ENCODE results near the gene C8B.

C8B gene

GRCh38 chr1:56968878-56969495, 3.2 kb upstream of the C8B start:
- DNase-seq, result no peak

- no peak for DNase-seq
Observed at GRCh38 chr1:56967900-56968832, 2.4 kb upstream of the C8B start.

GRCh38 chr1:56967355-56967754, 1.5 kb upstream of the C8B start:
- DNase-seq, result no peak

GRCh38 chr1:56966698-56966999, 834 bp upstream of the C8B start:
- no peak for DNase-seq

GRCh38 chr1:56965191-56965590, 624 bp downstream of the C8B start:
- DNase-seq, result no peak

GRCh38 chr1:56964349-56965017, 1.3 kb downstream of the C8B start:
- no peak for DNase-seq

- DNase-seq, result no peak
Observed at GRCh38 chr1:56963667-56964066, 2.1 kb downstream of the C8B start.

GRCh38 chr1:56961426-56961825, 4.4 kb downstream of the C8B start:
- no peak for DNase-seq

GRCh38 chr1:56958526-56958925, 7.3 kb downstream of the C8B start:
- no peak for DNase-seq

GRCh38 chr1:56957931-56958330, 7.9 kb downstream of the C8B start:
- DNase-seq, result no peak

- no peak for DNase-seq
Observed at GRCh38 chr1:56954664-56955063, 11.2 kb downstream of the C8B start.

GRCh38 chr1:56953386-56953785, 12.4 kb downstream of the C8B start:
- DNase-seq, result no peak

GRCh38 chr1:56952501-56952900, 13.3 kb downstream of the C8B start:
- DNase-seq, result no peak

- DNase-seq, result no peak
Observed at GRCh38 chr1:56948403-56949023, 17.3 kb downstream of the C8B start.

GRCh38 chr1:56940039-56940438, 25.8 kb downstream of the C8B start:
- no peak for DNase-seq

- DNase-seq, result no peak
Observed at GRCh38 chr1:56939209-56939608, 26.6 kb downstream of the C8B start.

GRCh38 chr1:56938646-56939045, 27.2 kb downstream of the C8B start:
- DNase-seq, result no peak

- no peak for DNase-seq
Observed at GRCh38 chr1:56934430-56935060, 31.3 kb downstream of the C8B start.

GRCh38 chr1:56933606-56934005, 32.2 kb downstream of the C8B start:
- DNase-seq, result no peak

GRCh38 chr1:56933161-56933560, 32.7 kb downstream of the C8B start:
- no peak for DNase-seq

GRCh38 chr1:56931686-56932085, 34.1 kb downstream of the C8B start:
- no peak for DNase-seq

- DNase-seq, result no peak
Observed at GRCh38 chr1:56931211-56931610, 34.6 kb downstream of the C8B start.

GRCh38 chr1:56929492-56929891, 36.3 kb downstream of the C8B start:
- DNase-seq, result no peak
